GM12878 (cell line): ENCODE measurements around the gene SPC24. TPM values are rescaled to one million over a fixed set of nuclear protein-coding genes. Genes with fewer than 3 reads are reported as not detected.

Experiments used
- ATAC-seq: fragments of 200-7000 bp; cut with Tn5 transposase; 3 replicates; pipeline ENCODE4 v1.9.1; 2020; ENCODE audit warnings: mild to moderate bottlenecking, moderate library complexity
- BruUV-seq: library from RNA; stranded (reverse); fragments of 400-500 nt; replicated peaks from 2 replicates; lab custom pipeline; 2021; lab: Mats Ljungman, UMichigan
- CTCF ChIA-PET: fragments of 300-600 bp; sonication (Branson Sonifier 250); formaldehyde crosslinking; extraction: SDS; loops from one replicate; lab custom pipeline; 2021; ENCODE audit warnings: inconsistent platforms; lab: Yijun Ruan, JAX
- POLR2A ChIA-PET: fragments of 350-600 bp; formaldehyde crosslinking; extraction: SDS; loops from one replicate; lab custom pipeline; 2021; ENCODE audit warnings: inconsistent platforms; lab: Charles Lee
- RAD21 ChIA-PET: fragments of 300-600 bp; sonication (Branson Sonifier 250); formaldehyde crosslinking; loops from one replicate; lab custom pipeline; 2023; ENCODE audit warnings: antibody characterized with exemption; ENCODE audit not compliant: unreplicated experiment; lab: Charles Lee
- SMC1A ChIA-PET: fragments of 300-600 bp; sonication (Branson Sonifier 250); formaldehyde crosslinking; loops from one replicate; lab custom pipeline; 2023; ENCODE audit not compliant: unreplicated experiment, uncharacterized antibody; lab: Charles Lee
- DNase-seq: peaks from one replicate; pipeline ENCODE4 v3.0.0-alpha.2; 2011; ENCODE audit warnings: low read depth, low spot score
- FAIRE-seq: peaks from 3 replicates; lab custom pipeline; 2011; peaks lifted over from hg19 to GRCh38; lab: Jason Lieb, UNC
- H2AFZ ChIP-seq: 2 replicates; pipeline ENCODE4 v1.6.0; 2011; ENCODE audit warnings: low read depth, low read length, control low read depth; ENCODE audit not compliant: control insufficient read depth
- H3K27ac ChIP-seq: 2 replicates; pipeline ENCODE4 v1.5.1; 2011; ENCODE audit warnings: control low read depth; ENCODE audit not compliant: control insufficient read depth, insufficient read depth
- H3K27me3 ChIP-seq, 2 experiments: replicated peaks in 1 of 2; 2 replicates each; pipeline versions ENCODE4 v1.6.0 to v1.6.1; 2011; ENCODE audit warnings: low read length in 1 of 2; ENCODE audit not compliant: control insufficient read depth in 2 of 2, insufficient read depth in 2 of 2
- H3K36me3 ChIP-seq, 2 experiments: 2 replicates each; pipeline ENCODE4 v1.5.1; 2011; ENCODE audit warnings: low read length in 1 of 2; ENCODE audit not compliant: control insufficient read depth in 2 of 2, insufficient read depth in 2 of 2
- H3K4me1 ChIP-seq: 2 replicates; pipeline ENCODE4 v1.6.1; 2011; ENCODE audit warnings: mild to moderate bottlenecking, low read length, moderate library complexity, mixed read lengths; ENCODE audit not compliant: control insufficient read depth, insufficient read depth
- H3K4me2 ChIP-seq: 2 replicates; pipeline ENCODE4 v1.6.0; 2011; ENCODE audit warnings: control low read depth; ENCODE audit not compliant: control insufficient read depth, insufficient read depth
- H3K4me3 ChIP-seq: fragments of 200-600 bp; sonication (generic); 2 replicates; pipeline ENCODE4 v1.5.1; 2016
- H3K79me2 ChIP-seq: 2 replicates; pipeline ENCODE4 v1.6.0; 2011; ENCODE audit warnings: low read length; ENCODE audit not compliant: control insufficient read depth, insufficient read depth
- H3K9ac ChIP-seq: 2 replicates; pipeline ENCODE4 v1.8.0; 2011; ENCODE audit warnings: low read length, control low read depth, mixed read lengths; ENCODE audit not compliant: control insufficient read depth, insufficient read depth
- H3K9me3 ChIP-seq: replicated peaks from 3 replicates; pipeline ENCODE4 v1.5.1; 2011; ENCODE audit warnings: mild to moderate bottlenecking, low read length; ENCODE audit not compliant: control insufficient read depth, insufficient read depth
- H4K20me1 ChIP-seq: 2 replicates; pipeline ENCODE4 v1.6.0; 2011; ENCODE audit not compliant: control insufficient read depth, insufficient read depth
- EGR1 ChIP-seq, 2 experiments: IDR thresholded peaks; 1 replicate in 1 of 2; 2 replicates in 1 of 2; pipeline ENCODE4 v1.6.1; 2011 to 2012; ENCODE audit warnings: low read depth in 2 of 2, low read length in 2 of 2, borderline replicate concordance in 1 of 2, mild to moderate bottlenecking in 1 of 2, moderate library complexity in 1 of 2
- JUNB ChIP-seq: IDR thresholded peaks from 2 replicates; pipeline ENCODE4 v1.6.1; 2016; ENCODE audit warnings: antibody characterized with exemption, mild to moderate bottlenecking
- KAT2A ChIP-seq: conservative IDR thresholded peaks from 2 replicates; pipeline ENCODE4 v1.6.1; 2011; ENCODE audit warnings: low read depth, low read length; ENCODE audit not compliant: control insufficient read depth
- KDM1A ChIP-seq: fragments of 200-600 bp; sonication (generic); IDR thresholded peaks from 2 replicates; pipeline ENCODE4 v1.6.1; 2016; ENCODE audit warnings: borderline replicate concordance
- MTA2 ChIP-seq: fragments of 450-650 bp; IDR thresholded peaks from 2 replicates; pipeline ENCODE4 v1.6.1; 2016; ENCODE audit warnings: low read depth, mild to moderate bottlenecking, moderate library complexity
- RAD21 ChIP-seq: IDR thresholded peaks from 2 replicates; pipeline ENCODE4 v1.6.1; 2011; ENCODE audit warnings: mild to moderate bottlenecking, low read depth, low read length, moderate library complexity; ENCODE audit not compliant: insufficient read depth
- RAD51 ChIP-seq: fragments of 450-650 bp; IDR thresholded peaks from 2 replicates; pipeline ENCODE4 v1.6.1; 2016; ENCODE audit warnings: moderate library complexity, mild to moderate bottlenecking, inconsistent platforms
- SMAD5 ChIP-seq: IDR thresholded peaks from 2 replicates; pipeline ENCODE4 v1.6.1; 2016; ENCODE audit warnings: antibody characterized with exemption, low read depth
- SRF ChIP-seq, 2 experiments: IDR thresholded peaks; 2 replicates each; pipeline ENCODE4 v1.6.1; 2011; ENCODE audit warnings: low read depth in 2 of 2, low read length in 2 of 2, mild to moderate bottlenecking in 1 of 2, moderate library complexity in 1 of 2
- WRNIP1 ChIP-seq: IDR thresholded peaks from 2 replicates; pipeline ENCODE4 v1.6.1; 2011; ENCODE audit warnings: low read depth, low read length, improper control_type of control experiment, borderline replicate concordance
- WGBS: methylation state at CpG from one replicate; pipeline ENCODE4 v1.1.6; 2016; ENCODE audit warnings: low lambda C conversion rate; ENCODE audit not compliant: insufficient replicate concordance, insufficient coverage; ENCODE audit errors: missing lambda C conversion rate; 5-methylcytosine and 5-hydroxymethylcytosine counted together
- in situ Hi-C: fragments of 300-500 bp; cut with MboI; formaldehyde crosslinking; loops from 9 replicates; pipeline ENCODE4 v1.14.3; 2018; ENCODE audit warnings: mixed read lengths
- intact Hi-C: fragments of 100-400 bp; cut with micrococcal nuclease; formaldehyde crosslinking; loops from one replicate; pipeline ENCODE4 v1.14.2; 2022; ENCODE audit not compliant: unreplicated experiment
- polyA plus RNA-seq, 11 experiments: library from polyadenylated mRNA; depleted of rRNA in 4 of 11; unstranded in 6 of 11; stranded (reverse) in 5 of 11; fragments of >200 nt; fragmentation: Nextera tagmentation in 4 of 11; fragmentation: Illumina TruSeq in 1 of 11; extraction: Ambion mirVana in 4 of 11; extraction: Trizol in 1 of 11; gene quantifications; 1 replicate in 1 of 11; 2 replicates in 10 of 11; pipeline versions ENCODE4 v1.2.1 to v1.2.3, GENCODE V29; 2011 to 2016; ENCODE audit warnings: inconsistent platforms in 2 of 11, missing spikeins in 2 of 11, low read depth in 1 of 11
- total RNA-seq, 4 experiments: library from RNA; depleted of rRNA in 3 of 4; stranded (reverse); fragments of >200 nt in 3 of 4; fragmentation: Illumina TruSeq in 1 of 4; extraction: Trizol in 1 of 4; gene quantifications; 2 replicates each; pipeline versions ENCODE4 v1.2.1 to v1.2.3, GENCODE V29; 2013 to 2021
- TF ChIP-seq, protein P1 (sequence below): fragments of 450-650 bp; conservative IDR thresholded peaks from 2 replicates; pipeline ENCODE4 v1.6.1; 2017; ENCODE audit warnings: mild to moderate bottlenecking, moderate library complexity
- TF ChIP-seq, protein P2 (sequence below): IDR thresholded peaks from 2 replicates; pipeline ENCODE4 v1.6.1; 2012; ENCODE audit warnings: low read depth, low read length, improper control_type of control experiment
- TF ChIP-seq, protein P3 (sequence below): fragments of 450-650 bp; IDR thresholded peaks from 2 replicates; pipeline ENCODE4 v1.6.1; 2017; ENCODE audit warnings: mild to moderate bottlenecking, low read depth, inconsistent platforms; ENCODE audit not compliant: poor library complexity, severe bottlenecking

The SPC24 gene
- total and polyA plus RNA-seq, 10 of the 15 experiments (the other 5 are each of a cell fraction or from before 2014, with no cell fraction given), result 9.4 to 72.6 (median 40.7) TPM

DNA sequence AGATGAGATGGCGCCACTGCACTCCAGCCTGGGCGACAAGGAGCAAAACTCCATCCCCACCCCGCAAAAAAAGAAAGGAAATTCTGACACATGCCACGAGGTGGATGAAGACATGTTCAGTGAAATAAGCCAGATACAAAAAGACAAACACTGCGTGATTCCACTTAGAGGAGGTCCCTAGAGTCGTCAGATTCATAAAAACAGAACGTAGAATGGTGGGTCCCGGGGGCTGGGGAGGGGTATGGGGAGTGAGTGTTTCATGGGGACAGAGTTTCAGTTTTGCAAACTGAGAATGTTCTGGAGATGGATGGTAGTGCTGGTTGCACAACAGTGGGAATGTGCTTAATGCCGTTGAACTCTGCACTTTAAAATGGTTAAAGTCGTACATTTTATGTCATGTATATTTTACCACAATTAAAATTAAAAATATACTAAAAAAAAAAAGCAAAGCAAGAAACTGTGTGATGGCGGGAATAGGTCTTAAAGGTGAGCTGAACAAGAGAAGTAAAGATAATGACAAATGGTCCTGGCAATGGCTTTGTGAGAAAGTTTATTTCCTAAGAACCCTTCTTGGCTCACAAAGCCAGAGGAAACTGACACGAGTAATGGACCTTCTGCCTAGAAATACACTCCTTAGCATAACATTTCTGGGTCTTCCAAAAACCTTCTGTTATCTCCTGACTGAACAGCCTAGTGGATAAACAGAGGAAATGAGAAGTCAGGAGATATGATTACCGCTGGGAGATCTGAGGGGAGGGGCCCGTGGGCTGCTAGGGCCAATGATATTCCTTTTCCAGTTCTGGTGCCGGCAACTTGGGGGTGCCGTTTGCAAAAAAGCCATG, 4.2 kb upstream of the SPC24 start:
- CTCF ChIA-PET, result no interaction called here
- Histone ChIP-seq H3K36me3 (no peaks in the 10 kb centered on the region), H3K9ac (no peak overlapping the region), H3K4me1 (no peaks in the 10 kb centered on the region; the same call in 1 of the 2 replicates), H3K27ac (no peak overlapping the region), H2AFZ (no peak overlapping the region), H3K27me3 (no peaks in the 10 kb centered on the region), H3K4me2 (no peak overlapping the region), H3K4me3 (no peak overlapping the region), H3K79me2 (peaks cover 8% of the 10 kb centered on the region), H3K9me3 (no peaks in the 10 kb centered on the region; the same call in 2 of the 3 replicates), H4K20me1 (no peaks in the 10 kb centered on the region)
- ATAC-seq, result no peak
- POLR2A ChIA-PET, result no interaction called here
- in situ Hi-C loops (no loop called here), intact Hi-C loops (no loop called here)
- 54% methylated on average over 16 of the region's 16 CpGs for WGBS
- TF ChIP-seq, protein P1, sequence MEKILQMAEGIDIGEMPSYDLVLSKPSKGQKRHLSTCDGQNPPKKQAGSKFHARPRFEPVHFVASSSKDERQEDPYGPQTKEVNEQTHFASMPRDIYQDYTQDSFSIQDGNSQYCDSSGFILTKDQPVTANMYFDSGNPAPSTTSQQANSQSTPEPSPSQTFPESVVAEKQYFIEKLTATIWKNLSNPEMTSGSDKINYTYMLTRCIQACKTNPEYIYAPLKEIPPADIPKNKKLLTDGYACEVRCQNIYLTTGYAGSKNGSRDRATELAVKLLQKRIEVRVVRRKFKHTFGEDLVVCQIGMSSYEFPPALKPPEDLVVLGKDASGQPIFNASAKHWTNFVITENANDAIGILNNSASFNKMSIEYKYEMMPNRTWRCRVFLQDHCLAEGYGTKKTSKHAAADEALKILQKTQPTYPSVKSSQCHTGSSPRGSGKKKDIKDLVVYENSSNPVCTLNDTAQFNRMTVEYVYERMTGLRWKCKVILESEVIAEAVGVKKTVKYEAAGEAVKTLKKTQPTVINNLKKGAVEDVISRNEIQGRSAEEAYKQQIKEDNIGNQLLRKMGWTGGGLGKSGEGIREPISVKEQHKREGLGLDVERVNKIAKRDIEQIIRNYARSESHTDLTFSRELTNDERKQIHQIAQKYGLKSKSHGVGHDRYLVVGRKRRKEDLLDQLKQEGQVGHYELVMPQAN, result no peak
- TF ChIP-seq KDM1A (no peak), RAD21 (no peak), JUNB (no peak), WRNIP1 (no peak), EGR1 (IDR thresholded peaks at IDR 0.05; ENCODE audit: borderline replicate concordance in 1 of 2, low read depth in 2 of 2, low read length in 2 of 2) (no peak), RAD51 (no peak), SRF (IDR thresholded peaks at IDR 0.05; ENCODE audit: low read depth in 2 of 2, low read length in 2 of 2) (no peak), MTA2 (no peak), SMAD5 (no peak), KAT2A (no peak)
- TF ChIP-seq, protein P2, sequence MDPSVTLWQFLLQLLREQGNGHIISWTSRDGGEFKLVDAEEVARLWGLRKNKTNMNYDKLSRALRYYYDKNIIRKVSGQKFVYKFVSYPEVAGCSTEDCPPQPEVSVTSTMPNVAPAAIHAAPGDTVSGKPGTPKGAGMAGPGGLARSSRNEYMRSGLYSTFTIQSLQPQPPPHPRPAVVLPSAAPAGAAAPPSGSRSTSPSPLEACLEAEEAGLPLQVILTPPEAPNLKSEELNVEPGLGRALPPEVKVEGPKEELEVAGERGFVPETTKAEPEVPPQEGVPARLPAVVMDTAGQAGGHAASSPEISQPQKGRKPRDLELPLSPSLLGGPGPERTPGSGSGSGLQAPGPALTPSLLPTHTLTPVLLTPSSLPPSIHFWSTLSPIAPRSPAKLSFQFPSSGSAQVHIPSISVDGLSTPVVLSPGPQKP, result no peak
- TF ChIP-seq, protein P3, sequence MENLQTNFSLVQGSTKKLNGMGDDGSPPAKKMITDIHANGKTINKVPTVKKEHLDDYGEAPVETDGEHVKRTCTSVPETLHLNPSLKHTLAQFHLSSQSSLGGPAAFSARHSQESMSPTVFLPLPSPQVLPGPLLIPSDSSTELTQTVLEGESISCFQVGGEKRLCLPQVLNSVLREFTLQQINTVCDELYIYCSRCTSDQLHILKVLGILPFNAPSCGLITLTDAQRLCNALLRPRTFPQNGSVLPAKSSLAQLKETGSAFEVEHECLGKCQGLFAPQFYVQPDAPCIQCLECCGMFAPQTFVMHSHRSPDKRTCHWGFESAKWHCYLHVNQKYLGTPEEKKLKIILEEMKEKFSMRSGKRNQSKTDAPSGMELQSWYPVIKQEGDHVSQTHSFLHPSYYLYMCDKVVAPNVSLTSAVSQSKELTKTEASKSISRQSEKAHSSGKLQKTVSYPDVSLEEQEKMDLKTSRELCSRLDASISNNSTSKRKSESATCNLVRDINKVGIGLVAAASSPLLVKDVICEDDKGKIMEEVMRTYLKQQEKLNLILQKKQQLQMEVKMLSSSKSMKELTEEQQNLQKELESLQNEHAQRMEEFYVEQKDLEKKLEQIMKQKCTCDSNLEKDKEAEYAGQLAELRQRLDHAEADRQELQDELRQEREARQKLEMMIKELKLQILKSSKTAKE, result no peak
- RAD21 ChIA-PET, result no interaction called here
- no peak for DNase-seq
- no peak for FAIRE-seq
- SMC1A ChIA-PET, result no interaction called here
- no TSS peak for BruUV-seq
